Measurements from ENCODE around the gene NEK1.
"Not testable (repeated sequence)": the region's sequence is repeated elsewhere in the genome, so short reads cannot be mapped to it uniquely, and the experiment has no call there.

NEK1 gene

GRCh38 chr4:169557061-169557636 is 55.2 kb downstream of the NEK1 start:
- no peak for TF ChIP-seq CTCF (IDR thresholded peaks at IDR 0.05; ENCODE audit: low read depth, low read length, missing control alignments)
- DNase-seq (ENCODE audit: low read depth) = no peak
- no peak overlapping the region for H3K4me3 ChIP-seq (ENCODE audit: low read depth, low read length)

GRCh38 chr4:169546548-169546947 is 65.8 kb downstream of the NEK1 start:
- not testable (repeated sequence) for DNase-seq (ENCODE audit: low read depth); H3K4me3 ChIP-seq (ENCODE audit: low read depth, low read length)

GRCh38 chr4:169540774-169541173 is 71.6 kb downstream of the NEK1 start:
- no peak for TF ChIP-seq CTCF (IDR thresholded peaks at IDR 0.05; ENCODE audit: low read depth, low read length, missing control alignments)
- H3K4me3 ChIP-seq (ENCODE audit: low read depth, low read length) = no peak overlapping the region
- DNase-seq (ENCODE audit: low read depth) = no peak

GRCh38 chr4:169530048-169530447 is 82.3 kb downstream of the NEK1 start:
- no peak for DNase-seq (ENCODE audit: low read depth)
- no peak overlapping the region for H3K4me3 ChIP-seq (ENCODE audit: low read depth, low read length)
- TF ChIP-seq CTCF (IDR thresholded peaks at IDR 0.05; ENCODE audit: low read depth, low read length, missing control alignments) = no peak

GRCh38 chr4:169523796-169524195 is 88.6 kb downstream of the NEK1 start:
- no peak for DNase-seq (ENCODE audit: low read depth)
- no peak for TF ChIP-seq CTCF (IDR thresholded peaks at IDR 0.05; ENCODE audit: low read depth, low read length, missing control alignments)
- H3K4me3 ChIP-seq (ENCODE audit: low read depth, low read length) = no peak overlapping the region

GRCh38 chr4:169510617-169511016 is 101.8 kb downstream of the NEK1 start:
- no peak for DNase-seq (ENCODE audit: low read depth)
- no peak for TF ChIP-seq CTCF (IDR thresholded peaks at IDR 0.05; ENCODE audit: low read depth, low read length, missing control alignments)
- H3K4me3 ChIP-seq (ENCODE audit: low read depth, low read length) = no peak overlapping the region

GRCh38 chr4:169506903-169507302 is 105.5 kb downstream of the NEK1 start:
- no peak for TF ChIP-seq CTCF (IDR thresholded peaks at IDR 0.05; ENCODE audit: low read depth, low read length, missing control alignments)
- H3K4me3 ChIP-seq (ENCODE audit: low read depth, low read length) = no peak overlapping the region
- DNase-seq (ENCODE audit: low read depth) = no peak

- DNase-seq (ENCODE audit: low read depth); H3K4me3 ChIP-seq (ENCODE audit: low read depth, low read length): not testable (repeated sequence)
Measured at GRCh38 chr4:169499907-169500306, 112.5 kb downstream of the NEK1 start.

- not testable (repeated sequence) for H3K4me3 ChIP-seq (ENCODE audit: low read depth, low read length); DNase-seq (ENCODE audit: low read depth)
Measured at GRCh38 chr4:169494234-169494633, 118.1 kb downstream of the NEK1 start.
